Keratinocyte (primary cell): ENCODE data around the gene C20orf144. TPM values are rescaled to one million over a fixed set of nuclear protein-coding genes. Genes with fewer than 3 reads are reported as not detected.
A peak's percentile ranks its signal among the peaks of the same experiment; 100 is the strongest.

Source experiments
- DNase-seq: peaks from one replicate; pipeline ENCODE4 v3.0.0-alpha.2; 2011; ENCODE audit warnings: low read depth, missing footprints, low spot score
- FAIRE-seq: peaks from 2 replicates; lab custom pipeline; 2011; peaks lifted over from hg19 to GRCh38; lab: Jason Lieb, UNC
- H2AFZ ChIP-seq: 2 replicates; pipeline ENCODE4 v1.6.0; 2012; ENCODE audit warnings: low read length, control low read depth, inconsistent platforms; ENCODE audit not compliant: control insufficient read depth
- H3K27ac ChIP-seq: 2 replicates; pipeline ENCODE4 v1.5.1; 2011; ENCODE audit warnings: low read length; ENCODE audit not compliant: control insufficient read depth, insufficient read depth
- H3K27me3 ChIP-seq: 3 replicates; pipeline ENCODE4 v1.6.0; 2011; ENCODE audit warnings: low read length; ENCODE audit not compliant: control insufficient read depth, insufficient read depth; ENCODE audit errors: extremely low read depth
- H3K36me3 ChIP-seq, 2 experiments: 2 replicates in 1 of 2; 3 replicates in 1 of 2; pipeline ENCODE4 v1.5.1; 2011; ENCODE audit warnings: low read length in 2 of 2, mild to moderate bottlenecking in 1 of 2; ENCODE audit not compliant: control insufficient read depth in 2 of 2, insufficient read depth in 2 of 2; ENCODE audit errors: extremely low read depth in 1 of 2
- H3K4me1 ChIP-seq: 3 replicates; pipeline ENCODE4 v1.5.1; 2011; ENCODE audit warnings: low read length; ENCODE audit not compliant: control insufficient read depth, insufficient read depth; ENCODE audit errors: extremely low read depth
- H3K4me2 ChIP-seq: 3 replicates; pipeline ENCODE4 v1.6.0; 2011; ENCODE audit warnings: low read depth, low read length; ENCODE audit not compliant: control insufficient read depth, insufficient read depth; ENCODE audit errors: extremely low read depth
- H3K4me3 ChIP-seq, 3 experiments: fragments of 200-600 bp in 1 of 3; sonication (generic) in 1 of 3; 2 replicates in 2 of 3; 3 replicates in 1 of 3; pipeline ENCODE4 v1.5.1; 2011 to 2016; ENCODE audit warnings: low read length in 3 of 3, mild to moderate bottlenecking in 3 of 3, control low read depth in 2 of 3, inconsistent platforms in 1 of 3, low read depth in 1 of 3, mixed read lengths in 1 of 3, mixed run types in 1 of 3, moderate library complexity in 1 of 3; ENCODE audit not compliant: control insufficient read depth in 2 of 3, insufficient read depth in 2 of 3; ENCODE audit errors: extremely low read depth in 1 of 3
- H3K79me2 ChIP-seq: 2 replicates; pipeline ENCODE4 v1.6.0; 2012; ENCODE audit warnings: low read length; ENCODE audit not compliant: control insufficient read depth, insufficient read depth
- H3K9ac ChIP-seq: 3 replicates; pipeline ENCODE4 v1.6.0; 2011; ENCODE audit warnings: low read length; ENCODE audit not compliant: control insufficient read depth, insufficient read depth; ENCODE audit errors: extremely low read depth
- H3K9me1 ChIP-seq: 3 replicates; pipeline ENCODE4 v1.6.0; 2011; ENCODE audit warnings: low read length; ENCODE audit not compliant: control insufficient read depth, insufficient read depth; ENCODE audit errors: extremely low read depth
- H3K9me3 ChIP-seq: 2 replicates; pipeline ENCODE4 v1.5.1; 2012; ENCODE audit warnings: low read depth, low read length; ENCODE audit not compliant: control insufficient read depth
- H4K20me1 ChIP-seq: 3 replicates; pipeline ENCODE4 v1.6.0; 2011; ENCODE audit warnings: low read length; ENCODE audit not compliant: control insufficient read depth, insufficient read depth; ENCODE audit errors: extremely low read depth
- EZH2 ChIP-seq: IDR thresholded peaks from one replicate; pipeline ENCODE4 v1.6.1; 2012; ENCODE audit warnings: inconsistent platforms, mild to moderate bottlenecking, low read length, moderate library complexity
- dilution Hi-C: fragments of 300-500 bp; cut with MboI; formaldehyde crosslinking; loops from one replicate; pipeline ENCODE4 v1.7.0; 2020; ENCODE audit warnings: low sequenced_read_pairs; ENCODE audit not compliant: extremely low pct_ligation_motif_present
- polyA plus RNA-seq, 5 experiments: library from polyadenylated mRNA; depleted of rRNA in 3 of 5; stranded (reverse) in 3 of 5; stranded (forward) in 1 of 5; unstranded in 1 of 5; fragments of >200 nt; gene quantifications; 1 replicate in 1 of 5; 2 replicates in 3 of 5; 3 replicates in 1 of 5; pipeline versions ENCODE4 v1.2.1 to v1.2.3, GENCODE V29; 2011 to 2012; ENCODE audit warnings: missing spikeins in 2 of 5, low read depth in 1 of 5, low replicate concordance in 1 of 5
- TF ChIP-seq, protein P1 (sequence below), 3 experiments: IDR thresholded peaks in 1 of 3; conservative IDR thresholded peaks in 1 of 3; optimal IDR thresholded peaks in 1 of 3; 2 replicates in 2 of 3; 3 replicates in 1 of 3; pipeline versions ENCODE3 to v1.5.1; 2011; ENCODE audit warnings: low read length in 3 of 3, mild to moderate bottlenecking in 3 of 3, moderate library complexity in 2 of 3, control low read depth in 1 of 3, inconsistent platforms in 1 of 3; ENCODE audit not compliant: insufficient read depth in 2 of 3; ENCODE audit errors: extremely low read depth in 1 of 3

C20orf144 gene
- polyA plus RNA-seq, 1 donor (not counting 4 experiments of a cell fraction or from before 2014, with no cell fraction given), result 0.03 TPM

DNA sequence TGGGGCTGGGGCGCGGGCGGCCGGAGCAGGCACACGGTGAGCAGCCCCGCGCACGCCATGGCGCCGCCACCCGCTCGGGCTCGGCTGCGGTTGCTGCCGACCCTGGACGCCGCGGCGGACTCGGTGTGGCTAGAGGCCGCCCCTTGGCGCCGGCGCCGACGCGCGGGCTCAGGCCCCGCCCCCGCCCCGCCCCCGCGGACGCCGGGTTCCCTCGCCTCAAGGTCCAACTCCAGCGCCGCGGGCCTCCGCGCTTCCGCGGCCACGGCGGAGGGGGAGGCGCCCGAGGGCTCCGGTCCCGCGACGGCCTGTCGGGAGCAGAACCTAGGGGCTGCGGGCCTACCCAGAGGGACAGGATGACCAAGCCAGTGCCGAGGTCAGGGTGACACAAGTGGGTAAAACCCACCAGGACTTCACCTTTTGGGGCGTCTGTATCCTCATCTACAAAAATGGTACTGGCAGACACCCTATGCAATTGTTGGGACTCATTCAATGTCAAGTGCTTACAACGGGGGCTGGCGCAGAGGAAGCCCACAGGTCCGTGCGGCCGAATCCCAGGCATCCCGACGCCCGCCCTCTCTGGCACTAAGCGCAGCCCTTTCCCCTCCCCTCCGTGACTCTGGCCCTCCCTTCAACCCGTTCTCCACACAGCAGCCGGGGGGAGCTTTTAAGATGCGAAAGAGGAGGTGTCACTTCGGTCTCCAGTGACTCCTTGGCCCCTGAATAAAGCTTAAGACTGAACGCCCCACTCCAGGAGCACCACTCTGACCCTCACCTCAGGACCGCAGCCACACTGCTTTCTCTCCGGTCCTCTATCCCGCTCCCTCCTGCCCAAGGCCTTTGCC, 12.4 kb downstream of the C20orf144 start, which contains the start of gene NECAB3:
Gene NECAB3, minus strand, starts transcription at position 135 of the 842 bp plus-strand sequence. Its CDS starts 76 bp downstream, at position 59.
- no peak for TF ChIP-seq EZH2
- TF ChIP-seq, protein P1, sequence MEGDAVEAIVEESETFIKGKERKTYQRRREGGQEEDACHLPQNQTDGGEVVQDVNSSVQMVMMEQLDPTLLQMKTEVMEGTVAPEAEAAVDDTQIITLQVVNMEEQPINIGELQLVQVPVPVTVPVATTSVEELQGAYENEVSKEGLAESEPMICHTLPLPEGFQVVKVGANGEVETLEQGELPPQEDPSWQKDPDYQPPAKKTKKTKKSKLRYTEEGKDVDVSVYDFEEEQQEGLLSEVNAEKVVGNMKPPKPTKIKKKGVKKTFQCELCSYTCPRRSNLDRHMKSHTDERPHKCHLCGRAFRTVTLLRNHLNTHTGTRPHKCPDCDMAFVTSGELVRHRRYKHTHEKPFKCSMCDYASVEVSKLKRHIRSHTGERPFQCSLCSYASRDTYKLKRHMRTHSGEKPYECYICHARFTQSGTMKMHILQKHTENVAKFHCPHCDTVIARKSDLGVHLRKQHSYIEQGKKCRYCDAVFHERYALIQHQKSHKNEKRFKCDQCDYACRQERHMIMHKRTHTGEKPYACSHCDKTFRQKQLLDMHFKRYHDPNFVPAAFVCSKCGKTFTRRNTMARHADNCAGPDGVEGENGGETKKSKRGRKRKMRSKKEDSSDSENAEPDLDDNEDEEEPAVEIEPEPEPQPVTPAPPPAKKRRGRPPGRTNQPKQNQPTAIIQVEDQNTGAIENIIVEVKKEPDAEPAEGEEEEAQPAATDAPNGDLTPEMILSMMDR (optimal IDR thresholded peaks at IDR 0.05 in 1 of 3, IDR thresholded peaks at IDR 0.05 in 1 of 3, conservative IDR thresholded peaks at IDR 0.05 in 1 of 3; ENCODE audit: extremely low read depth in 1 of 3, insufficient read depth in 2 of 3, low read length in 3 of 3), result no peak
- no peaks in the 10 kb centered on the region for H3K9me1 ChIP-seq
- no peaks in the 10 kb centered on the region for H3K27me3 ChIP-seq
- peak within 1 kb of the TSS; percentile 68 for H2AFZ ChIP-seq
- no peaks in the 10 kb centered on the region for H4K20me1 ChIP-seq
- H3K27ac ChIP-seq, result no peak within 1 kb of the TSS
- peak within 1 kb of the TSS; percentile 65 for H3K9ac ChIP-seq
- no peak for FAIRE-seq
- dilution Hi-C loops, result no loop called here
- peak within 1 kb of the TSS; percentile 77 for H3K4me2 ChIP-seq
- peak within 1 kb of the TSS; percentile 47 to 67 (median 63) for H3K4me3 ChIP-seq
- no peaks in the 10 kb centered on the region for H3K36me3 ChIP-seq
- H3K79me2 ChIP-seq, result no peaks in the 10 kb centered on the region
- H3K4me1 ChIP-seq, result peaks cover 2% of the 10 kb centered on the region
- no peak for DNase-seq
- H3K9me3 ChIP-seq, result no peaks in the 10 kb centered on the region

DNA sequence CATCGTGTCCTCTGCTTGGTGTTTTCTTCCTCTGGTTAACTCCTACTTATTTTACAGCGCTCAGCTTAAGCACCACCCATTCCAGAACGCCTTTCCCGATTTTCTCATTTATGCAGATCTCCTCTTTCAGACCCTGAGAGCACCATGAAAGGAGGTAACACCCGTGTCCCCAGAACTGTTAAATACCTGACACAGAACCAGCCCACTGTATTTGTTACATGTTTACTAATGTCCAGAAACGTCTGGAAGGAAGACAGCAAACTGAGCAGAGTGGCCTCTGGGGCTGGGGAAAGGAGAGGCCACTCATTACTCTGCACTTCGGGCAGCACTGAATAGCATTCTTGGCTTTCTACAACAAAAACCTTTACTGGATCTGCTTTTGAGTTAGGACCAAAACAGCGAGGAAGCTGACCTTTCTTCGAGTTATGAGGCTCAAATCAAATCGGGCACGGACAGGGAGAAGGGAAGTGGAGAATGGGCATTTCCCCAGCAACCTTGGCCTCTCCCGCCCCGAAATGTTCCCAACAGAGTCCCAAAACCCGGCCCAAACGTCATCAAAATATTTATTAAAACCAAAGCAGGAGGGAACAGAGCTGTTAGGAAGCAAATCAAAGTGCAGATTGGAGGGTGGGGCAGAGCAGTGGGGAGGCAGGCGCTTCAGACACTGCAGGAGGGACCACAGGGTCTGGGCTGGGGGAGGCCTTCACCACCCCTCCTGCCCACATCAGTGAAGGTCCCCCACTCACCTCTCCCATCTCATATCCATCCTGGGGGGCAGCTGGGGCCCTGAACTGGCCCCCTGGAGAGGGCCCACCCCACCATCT, 13.2 kb downstream of the C20orf144 start:
- H3K9me3 ChIP-seq, result no peaks in the 10 kb centered on the region
- H3K4me3 ChIP-seq, result peak overlapping the region in 1 of 3 experiments; percentile 49
- H3K4me2 ChIP-seq, result peak overlapping the region; percentile 77
- H4K20me1 ChIP-seq, result no peaks in the 10 kb centered on the region
- peaks cover 2% of the 10 kb centered on the region for H3K4me1 ChIP-seq
- H3K27ac ChIP-seq, result no peak overlapping the region
- dilution Hi-C loops, result no loop called here
- peak overlapping the region; percentile 19 for H3K9ac ChIP-seq
- no peaks in the 10 kb centered on the region for H3K27me3 ChIP-seq
- no peaks in the 10 kb centered on the region for H3K9me1 ChIP-seq
- no peak for TF ChIP-seq EZH2
- TF ChIP-seq, protein P1 (optimal IDR thresholded peaks at IDR 0.05 in 1 of 3, IDR thresholded peaks at IDR 0.05 in 1 of 3, conservative IDR thresholded peaks at IDR 0.05 in 1 of 3; ENCODE audit: extremely low read depth in 1 of 3, insufficient read depth in 2 of 3, low read length in 3 of 3), result no peak
- H3K79me2 ChIP-seq, result no peaks in the 10 kb centered on the region
- peak overlapping the region; percentile 34 for H2AFZ ChIP-seq
- no peak for FAIRE-seq
- no peak for DNase-seq
- H3K36me3 ChIP-seq, result no peaks in the 10 kb centered on the region
